ENCODE measurements around the gene EPHA8. TPM values are rescaled to one million over a fixed set of nuclear protein-coding genes. Genes with fewer than 3 reads are reported as not detected.
A peak's percentile ranks its signal among the peaks of the same experiment; 100 is the strongest.

EPHA8 gene
- total RNA-seq, 1 experiment from 2014 or later = not detected

GRCh38 chr1:22636927-22637326 is 73.6 kb downstream of the EPHA8 start:
- no peak for DNase-seq

DNA sequence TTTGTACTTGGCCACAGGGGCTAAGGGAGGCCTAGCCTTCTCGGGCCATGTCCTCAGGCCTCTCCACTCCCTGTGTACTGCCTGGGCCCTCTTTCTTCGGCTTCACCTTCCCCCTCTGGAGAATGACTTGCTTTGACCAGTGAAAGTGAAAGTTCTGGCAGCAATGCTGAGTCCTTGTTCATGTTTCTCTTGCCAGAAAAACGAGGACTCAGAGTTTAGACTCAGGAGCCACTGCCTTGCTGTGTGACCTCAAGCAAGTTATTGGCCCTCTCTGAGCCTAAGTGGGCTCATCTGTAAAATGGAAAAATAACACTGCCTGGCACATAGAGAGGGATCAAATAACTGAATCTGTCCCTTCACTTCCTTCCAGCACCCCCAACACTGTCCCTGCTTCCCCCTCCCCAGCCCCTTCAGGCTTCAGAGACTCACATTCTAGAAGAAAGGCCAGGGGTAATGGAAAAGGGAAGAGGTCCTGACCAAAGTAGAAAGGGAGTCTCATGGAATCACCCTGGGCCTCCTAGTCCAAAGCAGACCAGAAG is 74.7 kb downstream of the EPHA8 start:
- Histone ChIP-seq H3K4me2 (ENCODE audit: low read depth, low read length, poor library complexity, severe bottlenecking) (no peak overlapping the region), H3K36me3 (ENCODE audit: insufficient read depth, low read length) (no peaks in the 10 kb centered on the region), H3K9ac (ENCODE audit: low read length) (no peak overlapping the region), H2AFZ (ENCODE audit: low read length) (no peak overlapping the region), H3K27ac (ENCODE audit: low read length) (no peak overlapping the region), H3K4me1 (ENCODE audit: low read length) (no peaks in the 10 kb centered on the region), H3K27me3 (ENCODE audit: low read length) (no peaks in the 10 kb centered on the region), H4K20me1 (ENCODE audit: insufficient read depth, low read depth, low read length) (peaks cover 3% of the 10 kb centered on the region; the same call in 1 of the 2 replicates), H3K9me3 (ENCODE audit: low read length) (no peaks in the 10 kb centered on the region), H3K79me2 (ENCODE audit: low read length) (no peaks in the 10 kb centered on the region), H3K4me3 (ENCODE audit: low read length) (no peak overlapping the region), H3K9me2 (replicated peaks; ENCODE audit: insufficient read depth, low read length) (no peaks in the 10 kb centered on the region)
- DNase-seq = no peak

More at GRCh38 chr1:22636927-22637326, 73.6 kb downstream of the EPHA8 start:
- H3K4me1 ChIP-seq (ENCODE audit: low read length) = no peaks in the 10 kb centered on the region
- H4K20me1 ChIP-seq (ENCODE audit: insufficient read depth, low read depth, low read length) = no peaks in the 10 kb centered on the region; the same call in 1 of the 2 replicates
- no peak overlapping the region for H2AFZ ChIP-seq (ENCODE audit: low read length)
- H3K9me3 ChIP-seq (ENCODE audit: low read length) = no peaks in the 10 kb centered on the region
- no peaks in the 10 kb centered on the region for H3K36me3 ChIP-seq (ENCODE audit: insufficient read depth, low read length)
- H3K27ac ChIP-seq (ENCODE audit: low read length) = no peak overlapping the region
- H3K9me2 ChIP-seq (replicated peaks; ENCODE audit: insufficient read depth, low read length) = no peaks in the 10 kb centered on the region
- H3K4me2 ChIP-seq (ENCODE audit: low read depth, low read length, poor library complexity, severe bottlenecking) = no peak overlapping the region
- no peak overlapping the region for H3K9ac ChIP-seq (ENCODE audit: low read length)
- no peaks in the 10 kb centered on the region for H3K79me2 ChIP-seq (ENCODE audit: low read length)
- no peaks in the 10 kb centered on the region for H3K27me3 ChIP-seq (ENCODE audit: low read length)
- no peak overlapping the region for H3K4me3 ChIP-seq (ENCODE audit: low read length)

DNA sequence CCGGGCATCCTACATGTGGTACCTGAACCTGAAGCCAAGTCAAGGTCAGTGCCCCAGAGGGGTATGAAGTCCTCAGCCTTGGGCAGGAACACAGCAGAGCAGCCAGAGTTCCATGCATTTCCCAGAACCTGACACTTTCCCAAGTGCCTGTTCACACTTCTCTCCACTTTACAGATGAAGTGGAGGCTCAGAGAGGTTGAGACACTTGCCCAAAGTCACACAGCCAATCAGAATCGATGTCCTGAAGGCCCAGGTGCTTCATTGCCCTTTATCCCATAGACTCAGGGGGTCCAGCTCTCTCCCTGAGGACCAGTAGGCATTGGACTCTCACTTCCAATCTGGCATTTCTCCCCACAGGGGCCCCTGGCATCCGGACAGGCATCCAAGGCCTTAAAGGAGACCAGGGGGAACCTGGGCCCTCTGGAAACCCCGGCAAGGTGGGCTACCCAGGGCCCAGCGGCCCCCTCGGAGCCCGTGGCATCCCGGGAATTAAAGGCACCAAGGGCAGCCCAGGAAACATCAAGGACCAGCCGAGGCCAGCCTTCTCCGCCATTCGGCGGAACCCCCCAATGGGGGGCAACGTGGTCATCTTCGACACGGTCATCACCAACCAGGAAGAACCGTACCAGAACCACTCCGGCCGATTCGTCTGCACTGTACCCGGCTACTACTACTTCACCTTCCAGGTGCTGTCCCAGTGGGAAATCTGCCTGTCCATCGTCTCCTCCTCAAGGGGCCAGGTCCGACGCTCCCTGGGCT is 75.4 kb downstream of the EPHA8 start:
- H3K4me2 ChIP-seq (ENCODE audit: low read depth, low read length, poor library complexity, severe bottlenecking) = no peak overlapping the region
- no peak overlapping the region for H3K4me3 ChIP-seq (ENCODE audit: low read length)
- H2AFZ ChIP-seq (ENCODE audit: low read length) = no peak overlapping the region
- H3K9me3 ChIP-seq (ENCODE audit: low read length) = no peaks in the 10 kb centered on the region
- H4K20me1 ChIP-seq (ENCODE audit: insufficient read depth, low read depth, low read length) = peaks cover 3% of the 10 kb centered on the region; the same call in 1 of the 2 replicates
- H3K79me2 ChIP-seq (ENCODE audit: low read length) = no peaks in the 10 kb centered on the region
- no peaks in the 10 kb centered on the region for H3K9me2 ChIP-seq (replicated peaks; ENCODE audit: insufficient read depth, low read length)
- no peaks in the 10 kb centered on the region for H3K27me3 ChIP-seq (ENCODE audit: low read length)
- H3K9ac ChIP-seq (ENCODE audit: low read length) = no peak overlapping the region
- H3K36me3 ChIP-seq (ENCODE audit: insufficient read depth, low read length) = no peaks in the 10 kb centered on the region
- no peaks in the 10 kb centered on the region for H3K4me1 ChIP-seq (ENCODE audit: low read length)
- no peak overlapping the region for H3K27ac ChIP-seq (ENCODE audit: low read length)
- DNase-seq = no peak

GRCh38 chr1:22639286-22639685 is 76.0 kb downstream of the EPHA8 start:
- peak; percentile 63 for DNase-seq
- Histone ChIP-seq H3K9ac (ENCODE audit: low read length) (no peak overlapping the region), H3K4me1 (ENCODE audit: low read length) (no peaks in the 10 kb centered on the region), H4K20me1 (ENCODE audit: insufficient read depth, low read depth, low read length) (peaks cover 3% of the 10 kb centered on the region; the same call in 1 of the 2 replicates), H2AFZ (ENCODE audit: low read length) (no peak overlapping the region), H3K9me3 (ENCODE audit: low read length) (no peaks in the 10 kb centered on the region), H3K9me2 (replicated peaks; ENCODE audit: insufficient read depth, low read length) (no peaks in the 10 kb centered on the region), H3K27ac (ENCODE audit: low read length) (no peak overlapping the region), H3K4me3 (ENCODE audit: low read length) (no peak overlapping the region), H3K79me2 (ENCODE audit: low read length) (no peaks in the 10 kb centered on the region), H3K27me3 (ENCODE audit: low read length) (no peaks in the 10 kb centered on the region), H3K36me3 (ENCODE audit: insufficient read depth, low read length) (no peaks in the 10 kb centered on the region), H3K4me2 (ENCODE audit: low read depth, low read length, poor library complexity, severe bottlenecking) (no peak overlapping the region)

GRCh38 chr1:22641247-22641646 is 78.0 kb downstream of the EPHA8 start:
- H3K4me3 ChIP-seq (ENCODE audit: low read length) = no peak overlapping the region
- no peaks in the 10 kb centered on the region for H3K79me2 ChIP-seq (ENCODE audit: low read length)
- no peaks in the 10 kb centered on the region for H3K27me3 ChIP-seq (ENCODE audit: low read length)
- no peaks in the 10 kb centered on the region for H3K36me3 ChIP-seq (ENCODE audit: insufficient read depth, low read length)
- no peak for DNase-seq
- no peaks in the 10 kb centered on the region for H3K9me3 ChIP-seq (ENCODE audit: low read length)
- H3K4me2 ChIP-seq (ENCODE audit: low read depth, low read length, poor library complexity, severe bottlenecking) = no peak overlapping the region
- no peak overlapping the region for H3K9ac ChIP-seq (ENCODE audit: low read length)
- no peaks in the 10 kb centered on the region for H3K9me2 ChIP-seq (replicated peaks; ENCODE audit: insufficient read depth, low read length)
- no peak overlapping the region for H2AFZ ChIP-seq (ENCODE audit: low read length)
- no peaks in the 10 kb centered on the region for H3K4me1 ChIP-seq (ENCODE audit: low read length)
- H4K20me1 ChIP-seq (ENCODE audit: insufficient read depth, low read depth, low read length) = peaks cover 6% of the 10 kb centered on the region; the same call in 1 of the 2 replicates
- H3K27ac ChIP-seq (ENCODE audit: low read length) = no peak overlapping the region

DNA sequence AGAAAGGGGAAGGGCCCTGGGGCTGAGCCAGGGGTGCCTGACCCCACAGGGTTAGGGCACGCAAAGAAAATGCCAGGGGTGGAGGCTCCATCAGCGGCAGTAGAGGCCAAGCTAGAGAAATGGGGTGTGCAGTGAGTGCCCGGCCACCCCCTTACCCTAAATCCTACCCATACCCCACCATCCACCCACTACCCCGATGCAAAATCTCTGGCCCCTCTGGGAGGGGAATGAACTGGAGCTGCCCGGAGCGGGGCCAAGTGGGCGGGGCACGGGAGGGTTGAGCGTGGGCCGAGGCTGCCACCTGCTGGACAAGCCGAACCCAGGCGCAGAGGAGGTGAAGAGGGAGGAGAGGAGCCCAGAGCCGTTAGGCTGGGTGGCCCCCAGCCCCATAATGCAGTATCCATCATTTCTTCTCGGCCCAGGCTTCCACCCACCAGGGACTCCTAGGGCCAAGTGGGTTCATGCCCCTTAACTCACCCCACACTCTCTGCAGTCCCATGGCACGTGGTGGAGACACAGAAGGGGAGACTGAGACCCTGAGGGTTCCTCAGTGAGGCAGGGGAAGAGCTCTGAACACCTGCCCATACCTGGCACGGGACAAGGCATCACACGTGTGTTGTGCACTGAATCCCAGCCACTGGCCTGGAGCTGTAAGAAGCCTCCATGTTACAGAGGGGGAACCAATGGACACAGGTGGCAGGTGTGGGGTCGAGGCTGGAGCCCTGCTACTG is 78.8 kb downstream of the EPHA8 start:
- Histone ChIP-seq H3K4me1 (ENCODE audit: low read length) (no peaks in the 10 kb centered on the region), H3K9me3 (ENCODE audit: low read length) (no peaks in the 10 kb centered on the region), H3K4me3 (ENCODE audit: low read length) (no peak overlapping the region), H3K9me2 (replicated peaks; ENCODE audit: insufficient read depth, low read length) (no peaks in the 10 kb centered on the region), H4K20me1 (ENCODE audit: insufficient read depth, low read depth, low read length) (peaks cover 6% of the 10 kb centered on the region; the same call in 1 of the 2 replicates), H3K27me3 (ENCODE audit: low read length) (no peaks in the 10 kb centered on the region), H3K79me2 (ENCODE audit: low read length) (no peaks in the 10 kb centered on the region), H3K27ac (ENCODE audit: low read length) (no peak overlapping the region), H2AFZ (ENCODE audit: low read length) (no peak overlapping the region), H3K9ac (ENCODE audit: low read length) (no peak overlapping the region), H3K4me2 (ENCODE audit: low read depth, low read length, poor library complexity, severe bottlenecking) (no peak overlapping the region), H3K36me3 (ENCODE audit: insufficient read depth, low read length) (no peaks in the 10 kb centered on the region)
- DNase-seq = peak; percentile 89

GRCh38 chr1:22643381-22643780 is 80.1 kb downstream of the EPHA8 start, which contains the start of gene C1QC:
C1QC (plus strand) TSS chr1:22643633; CDS start chr1:22644024, 391 bp downstream.
- H3K4me3 ChIP-seq (ENCODE audit: low read length) = no peak within 1 kb of the TSS
- H2AFZ ChIP-seq (ENCODE audit: low read length) = no peak within 1 kb of the TSS
- H3K4me1 ChIP-seq (ENCODE audit: low read length) = no peaks in the 10 kb centered on the region
- H3K79me2 ChIP-seq (ENCODE audit: low read length) = no peaks in the 10 kb centered on the region
- DNase-seq = no peak
- H3K9me2 ChIP-seq (replicated peaks; ENCODE audit: insufficient read depth, low read length) = no peaks in the 10 kb centered on the region
- H4K20me1 ChIP-seq (ENCODE audit: insufficient read depth, low read depth, low read length) = peaks cover 6% of the 10 kb centered on the region; the same call in 1 of the 2 replicates
- H3K27ac ChIP-seq (ENCODE audit: low read length) = no peak within 1 kb of the TSS
- no peaks in the 10 kb centered on the region for H3K9me3 ChIP-seq (ENCODE audit: low read length)
- H3K4me2 ChIP-seq (ENCODE audit: low read depth, low read length, poor library complexity, severe bottlenecking) = no peak within 1 kb of the TSS
- no peaks in the 10 kb centered on the region for H3K36me3 ChIP-seq (ENCODE audit: insufficient read depth, low read length)
- no peak within 1 kb of the TSS for H3K9ac ChIP-seq (ENCODE audit: low read length)
- H3K27me3 ChIP-seq (ENCODE audit: low read length) = no peaks in the 10 kb centered on the region

DNA sequence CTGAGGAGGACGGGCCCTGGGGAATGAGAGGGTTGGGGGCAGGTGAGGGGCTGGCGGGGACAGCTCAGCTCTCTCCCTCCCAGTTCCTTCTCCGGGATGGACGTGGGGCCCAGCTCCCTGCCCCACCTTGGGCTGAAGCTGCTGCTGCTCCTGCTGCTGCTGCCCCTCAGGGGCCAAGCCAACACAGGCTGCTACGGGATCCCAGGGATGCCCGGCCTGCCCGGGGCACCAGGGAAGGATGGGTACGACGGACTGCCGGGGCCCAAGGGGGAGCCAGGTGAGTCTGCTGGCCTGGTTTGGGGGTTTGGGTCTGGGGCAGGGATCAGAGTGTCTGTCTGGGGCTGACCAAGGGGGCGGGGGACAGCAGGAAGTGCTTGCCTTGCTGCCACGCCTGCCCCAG is 80.6 kb downstream of the EPHA8 start:
- Histone ChIP-seq H3K4me3 (ENCODE audit: low read length) (no peak overlapping the region), H2AFZ (ENCODE audit: low read length) (no peak overlapping the region), H3K9me3 (ENCODE audit: low read length) (no peaks in the 10 kb centered on the region), H3K9me2 (replicated peaks; ENCODE audit: insufficient read depth, low read length) (no peaks in the 10 kb centered on the region), H3K4me1 (ENCODE audit: low read length) (no peaks in the 10 kb centered on the region), H3K79me2 (ENCODE audit: low read length) (no peaks in the 10 kb centered on the region), H3K27ac (ENCODE audit: low read length) (no peak overlapping the region), H4K20me1 (ENCODE audit: insufficient read depth, low read depth, low read length) (peaks cover 6% of the 10 kb centered on the region; the same call in 1 of the 2 replicates), H3K36me3 (ENCODE audit: insufficient read depth, low read length) (no peaks in the 10 kb centered on the region), H3K4me2 (ENCODE audit: low read depth, low read length, poor library complexity, severe bottlenecking) (no peak overlapping the region), H3K9ac (ENCODE audit: low read length) (no peak overlapping the region), H3K27me3 (ENCODE audit: low read length) (no peaks in the 10 kb centered on the region)
- DNase-seq = no peak
